PC-9 (cell line): ENCODE results near the gene HLA-DOA. TPM values are rescaled to one million over a fixed set of nuclear protein-coding genes. Genes with fewer than 3 reads are reported as not detected.

Experiments
- BruUV-seq: library from RNA; stranded (reverse); fragments of 400-500 nt; replicated peaks from 2 replicates; lab custom pipeline; 2021; lab: Mats Ljungman, UMichigan
- CTCF ChIA-PET: fragments of 300-600 bp; sonication (Branson Sonifier 250); formaldehyde crosslinking; loops from one replicate; lab custom pipeline; 2022; ENCODE audit warnings: antibody characterized with exemption; lab: Charles Lee
- POLR2A ChIA-PET: fragments of 300-600 bp; sonication (Branson Sonifier 250); formaldehyde crosslinking; loops from one replicate; lab custom pipeline; 2022; ENCODE audit warnings: antibody characterized with exemption; ENCODE audit not compliant: unreplicated experiment; lab: Charles Lee
- DNase-seq, 2 experiments: peaks; one replicate each; pipeline versions ENCODE4 v3.0.0 to v3.0.0-alpha.2; 2015 to 2022; ENCODE audit warnings: mixed read lengths in 1 of 2
- H2AFZ ChIP-seq: fragments of 200-600 bp; sonication (generic); 2 replicates; pipeline ENCODE4 v1.8.1; 2017; ENCODE audit warnings: antibody characterized with exemption
- H3F3A ChIP-seq: fragments of 200-600 bp; sonication (generic); 2 replicates; pipeline ENCODE4 v1.8.1; 2017; ENCODE audit warnings: antibody characterized with exemption, mild to moderate bottlenecking, low read depth; ENCODE audit not compliant: insufficient read depth
- H3K27ac ChIP-seq: fragments of 200-600 bp; sonication (generic); 2 replicates; pipeline ENCODE4 v1.6.1; 2016; ENCODE audit warnings: mixed run types
- H3K27me3 ChIP-seq: fragments of 200-600 bp; sonication (generic); 2 replicates; pipeline ENCODE4 v1.6.1; 2016; ENCODE audit warnings: low read depth, mixed run types; ENCODE audit not compliant: insufficient read depth
- H3K36me3 ChIP-seq: fragments of 200-600 bp; sonication (generic); 2 replicates; pipeline ENCODE4 v1.6.1; 2016; ENCODE audit warnings: low read depth, mixed run types
- H3K4me1 ChIP-seq: fragments of 200-600 bp; sonication (generic); replicated peaks from 2 replicates; pipeline ENCODE4 v1.6.1; 2016; ENCODE audit warnings: mixed run types; ENCODE audit not compliant: insufficient read depth
- H3K4me2 ChIP-seq: fragments of 200-600 bp; sonication (generic); 2 replicates; pipeline ENCODE4 v1.6.1; 2017; ENCODE audit warnings: mixed run types
- H3K4me3 ChIP-seq: fragments of 200-600 bp; sonication (generic); 2 replicates; pipeline ENCODE4 v1.6.1; 2016; ENCODE audit warnings: mixed run types
- H3K79me2 ChIP-seq: fragments of 200-600 bp; sonication (generic); 2 replicates; pipeline ENCODE4 v1.6.1; 2017; ENCODE audit warnings: low read depth, mixed run types
- H3K9me2 ChIP-seq: fragments of 200-600 bp; sonication (generic); 2 replicates; pipeline ENCODE4 v1.8.1; 2017; ENCODE audit warnings: mild to moderate bottlenecking; ENCODE audit not compliant: insufficient read depth
- H3K9me3 ChIP-seq: fragments of 200-600 bp; sonication (generic); 2 replicates; pipeline ENCODE4 v1.8.1; 2016; ENCODE audit warnings: low read depth; ENCODE audit not compliant: insufficient read depth
- H4K20me1 ChIP-seq: fragments of 200-600 bp; sonication (generic); 2 replicates; pipeline ENCODE4 v1.8.1; 2017; ENCODE audit not compliant: insufficient read depth
- CTCF ChIP-seq: fragments of 200-600 bp; sonication (generic); conservative IDR thresholded peaks from 2 replicates; pipeline ENCODE4 v1.6.1; 2017; ENCODE audit warnings: mixed run types, antibody characterized with exemption, mild to moderate bottlenecking, moderate library complexity
- EZH2 ChIP-seq: fragments of 200-600 bp; sonication (generic); IDR thresholded peaks from 2 replicates; pipeline ENCODE4 v1.8.0; 2017; ENCODE audit warnings: antibody characterized with exemption, low read depth
- intact Hi-C: fragments of 100-400 bp; cut with micrococcal nuclease; formaldehyde crosslinking; loops from one replicate; pipeline ENCODE4 v1.10.0; 2022; ENCODE audit not compliant: unreplicated experiment
- total RNA-seq: library from RNA; stranded (reverse); gene quantifications from 2 replicates; pipeline ENCODE4 v1.2.3, GENCODE V29; 2021

HLA-DOA gene
- total RNA-seq, 1 experiment from 2014 or later = not detected

- intact Hi-C loops = no loop called here
- Histone ChIP-seq H3K4me1 (no peaks in the 10 kb centered on the region), H2AFZ (no peak overlapping the region), H3K4me3 (no peak overlapping the region), H3K9me3 (no peaks in the 10 kb centered on the region), H4K20me1 (no peaks in the 10 kb centered on the region), H3K27ac (no peak overlapping the region), H3K9me2 (no peaks in the 10 kb centered on the region), H3F3A (no peaks in the 10 kb centered on the region), H3K79me2 (no peaks in the 10 kb centered on the region), H3K27me3 (peaks cover 57% of the 10 kb centered on the region), H3K36me3 (no peaks in the 10 kb centered on the region), H3K4me2 (no peak overlapping the region)
- ChIA-PET POLR2A (no interaction called here), CTCF (no interaction called here)
- TF ChIP-seq CTCF (no peak), EZH2 (no peak)
- BruUV-seq = no TSS peak
- DNase-seq = no peak
These were observed 15.1 kb upstream of the HLA-DOA start for GRCh38 chr6:33024521-33024920.

GRCh38 chr6:33023536-33023935 is 14.1 kb upstream of the HLA-DOA start:
- no peak overlapping the region for H3K4me3 ChIP-seq
- H3K9me2 ChIP-seq = no peaks in the 10 kb centered on the region
- no peaks in the 10 kb centered on the region for H3K36me3 ChIP-seq
- H3K4me2 ChIP-seq = no peak overlapping the region
- no peaks in the 10 kb centered on the region for H3K4me1 ChIP-seq
- ChIA-PET POLR2A (no interaction called here), CTCF (no interaction called here)
- no peaks in the 10 kb centered on the region for H3K9me3 ChIP-seq
- H3K79me2 ChIP-seq = no peaks in the 10 kb centered on the region
- DNase-seq = no peak
- peaks cover 58% of the 10 kb centered on the region for H3K27me3 ChIP-seq
- intact Hi-C loops = no loop called here
- no peak overlapping the region for H3K27ac ChIP-seq
- no TSS peak for BruUV-seq
- H2AFZ ChIP-seq = no peak overlapping the region
- no peaks in the 10 kb centered on the region for H3F3A ChIP-seq
- TF ChIP-seq EZH2 (no peak), CTCF (no peak)
- no peaks in the 10 kb centered on the region for H4K20me1 ChIP-seq

GRCh38 chr6:33021917-33022316 is 12.5 kb upstream of the HLA-DOA start:
- no TSS peak for BruUV-seq
- peaks cover 62% of the 10 kb centered on the region for H3K27me3 ChIP-seq

More at GRCh38 chr6:33021917-33022316, 12.5 kb upstream of the HLA-DOA start:
- Histone ChIP-seq H3F3A (no peaks in the 10 kb centered on the region), H3K4me2 (no peak overlapping the region), H3K9me2 (no peaks in the 10 kb centered on the region), H3K4me1 (no peaks in the 10 kb centered on the region), H3K4me3 (no peak overlapping the region), H3K36me3 (no peaks in the 10 kb centered on the region), H3K79me2 (no peaks in the 10 kb centered on the region), H4K20me1 (no peaks in the 10 kb centered on the region), H3K9me3 (no peaks in the 10 kb centered on the region), H3K27ac (no peak overlapping the region), H2AFZ (no peak overlapping the region)
- DNase-seq = no peak
- intact Hi-C loops = no loop called here
- CTCF ChIA-PET = no interaction called here
- no peak for TF ChIP-seq CTCF
- TF ChIP-seq EZH2 = no peak
- POLR2A ChIA-PET = no interaction called here
